Bronchial epithelial cell (primary cell): ENCODE results near the gene C1RL. TPM values are rescaled to one million over a fixed set of nuclear protein-coding genes. Genes with fewer than 3 reads are reported as not detected.
A peak's percentile ranks its signal among the peaks of the same experiment; 100 is the strongest.

Experiments used
- DNase-seq: peaks from one replicate; pipeline ENCODE4 v3.0.0-alpha.2; 2010; ENCODE audit warnings: low read depth
- FAIRE-seq: peaks from 2 replicates; lab custom pipeline; 2011; peaks lifted over from hg19 to GRCh38; lab: Jason Lieb, UNC
- H3K27me3 ChIP-seq: 2 replicates; pipeline ENCODE4 v1.5.1; 2011; ENCODE audit warnings: low read length; ENCODE audit not compliant: control insufficient read depth, insufficient read depth
- H3K36me3 ChIP-seq: 2 replicates; pipeline ENCODE4 v1.5.1; 2011; ENCODE audit warnings: low read length; ENCODE audit not compliant: control insufficient read depth, insufficient read depth
- H3K4me3 ChIP-seq: 2 replicates; pipeline ENCODE4 v1.5.1; 2011; ENCODE audit warnings: mild to moderate bottlenecking, low read depth, low read length, control low read depth
- CTCF ChIP-seq: IDR thresholded peaks from 2 replicates; pipeline ENCODE4 v1.5.1; 2011; ENCODE audit warnings: mild to moderate bottlenecking, moderate library complexity, low read length, control low read depth, inconsistent platforms; ENCODE audit not compliant: insufficient read depth, severe bottlenecking
- total RNA-seq: library from RNA; depleted of rRNA; stranded (reverse); fragments of >200 nt; gene quantifications from 2 replicates; pipeline ENCODE4 v1.2.1, GENCODE V29; 2014

C1RL gene
- total RNA-seq, 1 donor from 2014 or later = 11.3 TPM

- no peak for DNase-seq
- TF ChIP-seq CTCF = no peak
- no peak for FAIRE-seq
- Histone ChIP-seq H3K36me3 (peaks cover 18% of the 10 kb centered on the region), H3K4me3 (no peak overlapping the region), H3K27me3 (no peaks in the 10 kb centered on the region)
Observed at GRCh38 chr12:7136676-7137075, 27.7 kb upstream of the C1RL start.

- DNase-seq (no peak), FAIRE-seq (peak; percentile 80)
- Histone ChIP-seq H3K27me3 (no peaks in the 10 kb centered on the region), H3K4me3 (no peak overlapping the region), H3K36me3 (peaks cover 18% of the 10 kb centered on the region)
- no peak for TF ChIP-seq CTCF
Observed at GRCh38 chr12:7136071-7136470, 27.1 kb upstream of the C1RL start.

GRCh38 chr12:7134396-7135166, 25.6 kb upstream of the C1RL start:
- Histone ChIP-seq H3K27me3 (no peaks in the 10 kb centered on the region), H3K4me3 (no peak overlapping the region), H3K36me3 (peaks cover 16% of the 10 kb centered on the region)
- no peak for TF ChIP-seq CTCF
- FAIRE-seq = peak; percentile 83
- no peak for DNase-seq

- no peak overlapping the region for H3K4me3 ChIP-seq
- H3K36me3 ChIP-seq = peaks cover 9% of the 10 kb centered on the region
- FAIRE-seq (no peak), DNase-seq (no peak)
- H3K27me3 ChIP-seq = no peaks in the 10 kb centered on the region
- TF ChIP-seq CTCF = no peak
Observed at GRCh38 chr12:7131502-7131866, 22.5 kb upstream of the C1RL start.

GRCh38 chr12:7130701-7131501, 21.9 kb upstream of the C1RL start:
- H3K36me3 ChIP-seq = peaks cover 5% of the 10 kb centered on the region
- no peak for FAIRE-seq
- no peaks in the 10 kb centered on the region for H3K27me3 ChIP-seq
- TF ChIP-seq CTCF = no peak
- peak; percentile 43 for DNase-seq
- H3K4me3 ChIP-seq = peak overlapping the region; percentile 65
